NCI-H524 (cell line): ENCODE measurements around the gene GEMIN4.
"Not testable (repeated sequence)": the region's sequence is repeated elsewhere in the genome, so short reads cannot be mapped to it uniquely, and the experiment has no call there.

Experiments
- DNase-seq, 2 experiments: peaks; one replicate each; lab custom pipeline; 2025; lab: John Stamatoyannopoulos, UW

Gene GEMIN4

GRCh38 chr17:752002-752619 is at the start of gene GEMIN4:
GEMIN4 (minus strand) TSS chr17:752264; CDS start chr17:752142, 122 bp downstream.
- peak; percentile 77 to 88 for DNase-seq

GRCh38 chr17:801660-802059 is 49.6 kb upstream of the GEMIN4 start:
- DNase-seq = no peak

GRCh38 chr17:800446-801242 is 48.6 kb upstream of the GEMIN4 start:
- DNase-seq = no peak

- peak in 1 of 2 experiments; percentile 25 for DNase-seq
Observed at GRCh38 chr17:799261-799660, 47.2 kb upstream of the GEMIN4 start.

- peak; percentile 70 to 91 for DNase-seq
Observed at GRCh38 chr17:798246-798645, 46.2 kb upstream of the GEMIN4 start.

- DNase-seq = no peak
Observed at GRCh38 chr17:797236-797840, 45.3 kb upstream of the GEMIN4 start.

GRCh38 chr17:796609-797008 is 44.5 kb upstream of the GEMIN4 start:
- no peak for DNase-seq

- no peak for DNase-seq
Observed at GRCh38 chr17:795721-796120, 43.7 kb upstream of the GEMIN4 start.

GRCh38 chr17:795276-795675 is 43.2 kb upstream of the GEMIN4 start:
- no peak for DNase-seq

- peak; percentile 19 to 77 for DNase-seq
Observed at GRCh38 chr17:794876-795275, 42.8 kb upstream of the GEMIN4 start.

- DNase-seq = no peak
Observed at GRCh38 chr17:792277-792676, 40.2 kb upstream of the GEMIN4 start.

- DNase-seq = no peak
Observed at GRCh38 chr17:791829-792228, 39.8 kb upstream of the GEMIN4 start.

- not testable (repeated sequence) for DNase-seq
Observed at GRCh38 chr17:790874-791247, 38.8 kb upstream of the GEMIN4 start.

GRCh38 chr17:789931-790873 is 38.1 kb upstream of the GEMIN4 start:
- DNase-seq = not testable (repeated sequence)

GRCh38 chr17:789160-789840 is 37.2 kb upstream of the GEMIN4 start:
- no peak for DNase-seq

GRCh38 chr17:788551-788950 is 36.5 kb upstream of the GEMIN4 start:
- DNase-seq = no peak

GRCh38 chr17:787641-788221 is 35.7 kb upstream of the GEMIN4 start:
- no peak for DNase-seq

GRCh38 chr17:785901-786300 is 33.8 kb upstream of the GEMIN4 start:
- not testable (repeated sequence) for DNase-seq

- DNase-seq = no peak
Observed at GRCh38 chr17:784143-784542, 32.1 kb upstream of the GEMIN4 start.

- peak; percentile 68 to 79 for DNase-seq
Observed at GRCh38 chr17:781805-782731, 30.0 kb upstream of the GEMIN4 start, which contains the start of the genes GLOD4 and MRM3. GLOD4 (minus strand) TSS chr17:782280; CDS start chr17:782255, 25 bp downstream. MRM3 (plus strand) TSS chr17:782353; CDS start chr17:782379, 26 bp downstream.
